Spleen (tissue), 11 donors: Measurements from ENCODE around the gene SIK3. TPM values are rescaled to one million over a fixed set of nuclear protein-coding genes. Genes with fewer than 3 reads are reported as not detected.

ENCODE experiments used
- DNase-seq: peaks from one replicate; pipeline ENCODE4 v3.0.0-alpha.2; 2020
- H3K27ac ChIP-seq, 8 donors: fragments of 200-600 bp; sonication (generic) in 7 of 8; 1 replicate in 4 of 8; 2 replicates in 4 of 8; pipeline versions ENCODE4 v1.5.0 to v1.8.0; 2016 to 2021; ENCODE audit warnings: inconsistent platforms in 4 of 8, mild to moderate bottlenecking in 4 of 8, moderate library complexity in 1 of 8
- H3K27me3 ChIP-seq, 7 donors: fragments of 200-600 bp; sonication (generic) in 6 of 7; replicated peaks in 1 of 7; 1 replicate in 4 of 7; 2 replicates in 3 of 7; pipeline versions ENCODE4 v1.5.0 to v1.8.0; 2016 to 2021; ENCODE audit warnings: inconsistent platforms in 3 of 7, mild to moderate bottlenecking in 1 of 7
- H3K36me3 ChIP-seq, 6 donors: fragments of 200-600 bp; sonication (generic) in 5 of 6; 1 replicate in 4 of 6; 2 replicates in 2 of 6; pipeline versions ENCODE4 v1.5.0 to v1.8.0; 2016 to 2021; ENCODE audit warnings: inconsistent platforms in 2 of 6
- H3K4me1 ChIP-seq, 6 donors: fragments of 200-600 bp; sonication (generic) in 5 of 6; 1 replicate in 3 of 6; 2 replicates in 3 of 6; pipeline versions ENCODE4 v1.5.0 to v1.8.0; 2016 to 2021; ENCODE audit warnings: inconsistent platforms in 3 of 6
- H3K4me3 ChIP-seq, 8 donors: fragments of 200-600 bp; sonication (generic) in 7 of 8; 1 replicate in 4 of 8; 2 replicates in 4 of 8; pipeline versions ENCODE4 v1.5.0 to v1.8.0; 2016 to 2021; ENCODE audit warnings: inconsistent platforms in 4 of 8, mild to moderate bottlenecking in 4 of 8, moderate library complexity in 2 of 8
- H3K9me3 ChIP-seq, 8 donors: fragments of 200-600 bp; sonication (generic) in 7 of 8; 1 replicate in 4 of 8; 2 replicates in 4 of 8; pipeline versions ENCODE4 v1.5.0 to v1.8.0; 2016 to 2021; ENCODE audit warnings: inconsistent platforms in 4 of 8
- CTCF ChIP-seq, 11 experiments: fragments of 200-600 bp in 7 of 11; fragments of 450-650 bp in 4 of 11; sonication (generic) in 4 of 11; IDR thresholded peaks in 8 of 11; conservative IDR thresholded peaks in 3 of 11; 1 replicate in 7 of 11; 2 replicates in 4 of 11; pipeline versions ENCODE4 v1.4.0 to v1.8.0; 2016 to 2021; ENCODE audit warnings: antibody characterized with exemption in 11 of 11, inconsistent platforms in 4 of 11, mild to moderate bottlenecking in 1 of 11
- POLR2A ChIP-seq, 3 donors: fragments of 450-650 bp; IDR thresholded peaks; one replicate each; pipeline ENCODE4 v1.5.1; 2017; ENCODE audit warnings: antibody characterized with exemption in 3 of 3, mild to moderate bottlenecking in 1 of 3
- POLR2AphosphoS5 ChIP-seq, 3 donors: sonication (generic); formaldehyde crosslinking; IDR thresholded peaks; one replicate each; pipeline ENCODE4 v1.5.1; 2017; ENCODE audit warnings: antibody characterized with exemption in 3 of 3
- WGBS, 5 donors: extraction: QIAGEN DNeasy Blood & Tissue Kit in 3 of 5; methylation state at CpG; one replicate each; pipeline versions ENCODE4 v1.1.5 to v1.1.7; 2013 to 2018; 5-methylcytosine and 5-hydroxymethylcytosine counted together
- intact Hi-C: fragments of 100-400 bp; cut with DNase I; formaldehyde crosslinking; loops from one replicate; pipeline ENCODE4 v1.15.0; 2023; ENCODE audit warnings: low total_unique reads
- polyA plus RNA-seq, 3 donors: library from polyadenylated mRNA; stranded (reverse); fragments of 200-250 nt; gene quantifications; one replicate each; pipeline ENCODE4 v1.2.1, GENCODE V29; 2013
- total RNA-seq, 7 donors: library from RNA; depleted of rRNA in 3 of 7; stranded (reverse); fragments of >200 nt in 3 of 7; fragmentation: NEBNext Ultra II Directional in 4 of 7; extraction: Animal tissue kit (Norgen Biotek cat#: 25700) in 4 of 7; gene quantifications; one replicate each; pipeline versions ENCODE4 v1.1.0 to v1.2.1, GENCODE V29; 2016 to 2021
- donor health status: healthy with polysubstance abuse.
- donor health status: DM: no; HTN: no; CAD: no; lungs with moderate emphysema.
- donor health status: DM: no; HTN: no; CAD: no.
- donor health status: Bipolar disorder and iron deficiency.
- donor health status: healthy.
- donor health status: DM: no; HTN: no; CAD: no.
- donor health status: DM: yes; HTN: yes; CAD: no.

The SIK3 gene
- total and polyA plus RNA-seq, 10 donors = 7.8 to 112 (median 67.6) TPM

- Histone ChIP-seq H3K27ac (no peak overlapping the region), H3K4me3 (no peak overlapping the region), H3K27me3 (no peaks in the 10 kb centered on the region), H3K9me3 (no peaks in the 10 kb centered on the region), H3K36me3 (no peaks in the 10 kb centered on the region), H3K4me1 (no peaks in the 10 kb centered on the region)
- 83 to 94% (median 86%) methylated on average over 8 to 9 of the region's 9 CpGs for WGBS, 5 donors
- intact Hi-C loops = no loop called here
- no peak for DNase-seq
- no peak for TF ChIP-seq CTCF (IDR thresholded peaks at IDR 0.05 in 8 of 11, conservative IDR thresholded peaks at IDR 0.05 in 3 of 11)
- TF ChIP-seq POLR2AphosphoS5 (IDR thresholded peaks at IDR 0.05) = no peak
- TF ChIP-seq POLR2A (IDR thresholded peaks at IDR 0.05) = no peak
Observed at GRCh38 chr11:116819049-116819448, 279.2 kb downstream of the SIK3 start.

- Histone ChIP-seq H3K27ac (no peak overlapping the region), H3K4me3 (no peak overlapping the region), H3K4me1 (no peaks in the 10 kb centered on the region), H3K9me3 (no peaks in the 10 kb centered on the region), H3K27me3 (no peaks in the 10 kb centered on the region), H3K36me3 (no peaks in the 10 kb centered on the region)
- TF ChIP-seq POLR2AphosphoS5 (IDR thresholded peaks at IDR 0.05) (no peak), CTCF (IDR thresholded peaks at IDR 0.05 in 8 of 11, conservative IDR thresholded peaks at IDR 0.05 in 3 of 11) (no peak), POLR2A (IDR thresholded peaks at IDR 0.05) (no peak)
- intact Hi-C loops = no loop called here
- WGBS, 5 donors = 69 to 85% (median 79%) methylated on average over 6 of the region's 6 CpGs
- DNase-seq = no peak
Observed at GRCh38 chr11:116814502-116814901, 283.7 kb downstream of the SIK3 start.

- H3K4me1 ChIP-seq = no peaks in the 10 kb centered on the region
- H3K27me3 ChIP-seq = no peaks in the 10 kb centered on the region
- no peaks in the 10 kb centered on the region for H3K9me3 ChIP-seq
- H3K27ac ChIP-seq = no peak overlapping the region
- TF ChIP-seq CTCF (IDR thresholded peaks at IDR 0.05 in 8 of 11, conservative IDR thresholded peaks at IDR 0.05 in 3 of 11) = no peak
- TF ChIP-seq POLR2A (IDR thresholded peaks at IDR 0.05) = no peak
- no peak for TF ChIP-seq POLR2AphosphoS5 (IDR thresholded peaks at IDR 0.05)
- no peak overlapping the region for H3K4me3 ChIP-seq
- no peaks in the 10 kb centered on the region for H3K36me3 ChIP-seq
- no peak for DNase-seq
- intact Hi-C loops = no loop called here
- 54 to 96% (median 66%) methylated on average over 4 to 5 of the region's 5 CpGs for WGBS, 5 donors
Observed at GRCh38 chr11:116813781-116814471, 284.3 kb downstream of the SIK3 start.

GRCh38 chr11:116813170-116813569 lies 285.1 kb downstream of the SIK3 start:
- 86 to 100% (median 96%) methylated on average over 1 of the region's 1 CpG for WGBS, 5 donors
- no peak overlapping the region for H3K27ac ChIP-seq
- no peak for DNase-seq
- H3K36me3 ChIP-seq = no peaks in the 10 kb centered on the region
- H3K9me3 ChIP-seq = no peaks in the 10 kb centered on the region
- no peak overlapping the region for H3K4me3 ChIP-seq
- no peaks in the 10 kb centered on the region for H3K4me1 ChIP-seq
- intact Hi-C loops = no loop called here
- H3K27me3 ChIP-seq = no peaks in the 10 kb centered on the region
- TF ChIP-seq POLR2AphosphoS5 (IDR thresholded peaks at IDR 0.05) (no peak), POLR2A (IDR thresholded peaks at IDR 0.05) (no peak), CTCF (IDR thresholded peaks at IDR 0.05 in 8 of 11, conservative IDR thresholded peaks at IDR 0.05 in 3 of 11) (no peak)
